IPS DF 4.7 (cell line): ENCODE results near the gene TAF10.

Experiments
- DNase-seq: peaks from one replicate; pipeline ENCODE4 v3.0.0-alpha.2; 2013; ENCODE audit warnings: low spot score; ENCODE audit errors: extremely low read depth

The TAF10 gene

DNA sequence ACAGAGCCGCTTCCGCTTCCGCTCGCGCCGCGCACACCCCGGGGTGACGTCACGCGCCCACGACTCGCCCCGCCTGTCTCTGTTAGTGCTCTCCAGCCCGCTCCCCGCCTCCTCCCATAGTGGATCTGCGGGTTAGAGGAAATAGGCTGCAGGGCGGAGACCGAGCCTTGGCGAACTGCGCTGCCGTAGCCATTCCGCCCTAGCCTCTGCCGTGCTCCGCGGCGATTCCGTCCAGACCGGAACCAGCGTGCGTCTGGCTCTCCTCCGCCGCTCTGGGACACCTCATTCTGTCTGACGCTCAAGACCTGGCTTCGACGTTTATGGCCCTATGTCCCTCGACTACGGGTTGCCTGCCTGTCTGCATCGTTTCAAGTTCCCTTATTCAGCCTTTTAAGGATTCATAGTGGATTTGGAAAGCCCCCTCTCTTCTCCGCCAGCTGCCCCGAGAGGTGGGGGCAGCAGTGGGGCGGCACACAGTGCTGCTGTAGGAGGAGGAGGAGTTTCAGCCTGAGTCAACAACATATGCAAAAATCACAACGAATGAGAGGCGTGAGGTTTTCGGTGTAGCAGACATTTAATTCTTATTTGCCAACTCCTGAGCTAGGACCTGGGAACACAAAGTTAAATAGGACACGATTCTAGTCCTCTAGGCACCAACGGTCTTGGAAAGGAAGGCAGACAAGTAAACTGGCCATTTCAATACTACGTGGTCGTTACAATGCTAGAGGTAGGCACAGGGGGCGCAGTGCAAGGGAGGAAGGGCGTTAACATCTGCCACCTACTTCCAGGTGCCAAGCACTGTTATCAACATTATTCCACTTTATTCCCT lies at the start of gene TAF10:
Gene TAF10, minus strand, starts transcription at position 4 of the 829 bp plus-strand sequence. CDS start 27 bp downstream, outside the sequence.
- DNase-seq: no peak

DNA sequence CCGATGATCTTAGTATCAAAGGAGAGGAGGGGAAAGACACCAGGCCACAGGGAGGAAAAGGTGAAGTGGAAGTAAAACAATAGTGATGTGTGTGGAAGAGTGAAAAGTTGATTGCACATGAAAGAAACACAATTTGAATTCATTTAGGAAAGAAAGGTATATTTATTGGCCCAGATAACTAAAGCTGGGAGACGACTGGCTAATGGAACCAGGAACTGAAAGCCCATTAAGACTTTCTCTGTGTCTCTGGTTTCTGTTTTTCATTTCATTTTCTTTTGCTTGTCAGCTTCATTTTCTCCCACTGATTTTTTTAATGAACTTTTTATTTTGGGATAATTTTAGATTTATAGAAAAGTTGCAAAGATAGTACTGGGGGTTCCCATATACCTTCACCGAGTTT lies 48.7 kb upstream of the TAF10 start:
- DNase-seq: no peak

DNA sequence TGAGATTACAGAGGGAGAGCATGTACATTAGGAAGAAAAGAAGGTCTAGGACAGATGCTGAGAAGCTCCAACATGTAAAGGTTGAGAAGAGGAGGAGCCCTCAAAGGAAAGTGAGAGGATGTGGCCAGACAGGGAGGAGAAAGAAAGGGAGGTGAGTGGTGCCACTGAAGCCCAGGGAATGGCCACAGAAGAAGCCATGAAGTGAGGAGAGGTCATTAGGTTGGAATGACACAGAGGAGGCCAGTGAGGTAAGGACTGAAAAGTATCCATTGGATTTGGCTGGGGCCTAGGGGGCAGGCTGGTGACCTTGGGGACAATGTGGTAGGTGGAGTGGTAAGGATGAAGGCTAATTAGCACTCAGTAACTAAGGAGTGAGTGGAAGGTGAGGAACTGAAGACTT lies 46.6 kb upstream of the TAF10 start:
- no peak for DNase-seq

DNA sequence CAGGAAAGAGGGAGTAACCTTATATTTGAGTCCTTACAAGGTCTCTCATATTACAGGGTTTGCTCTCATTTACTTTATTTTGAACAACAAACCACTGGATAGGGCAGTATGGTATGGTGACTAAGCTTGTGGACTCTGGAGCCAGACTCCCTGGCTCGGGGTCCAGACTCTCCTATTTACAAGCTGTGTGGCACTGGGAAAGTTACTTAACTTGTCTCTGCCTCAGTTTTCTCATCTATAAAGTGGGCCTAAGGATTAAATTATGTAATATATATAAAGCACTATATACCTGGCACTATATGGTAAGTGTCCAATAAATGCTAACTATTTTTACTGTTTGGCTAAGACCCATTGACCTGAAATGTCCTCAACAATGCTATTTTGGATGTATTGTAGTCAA lies 45.3 kb upstream of the TAF10 start:
- no peak for DNase-seq

DNA sequence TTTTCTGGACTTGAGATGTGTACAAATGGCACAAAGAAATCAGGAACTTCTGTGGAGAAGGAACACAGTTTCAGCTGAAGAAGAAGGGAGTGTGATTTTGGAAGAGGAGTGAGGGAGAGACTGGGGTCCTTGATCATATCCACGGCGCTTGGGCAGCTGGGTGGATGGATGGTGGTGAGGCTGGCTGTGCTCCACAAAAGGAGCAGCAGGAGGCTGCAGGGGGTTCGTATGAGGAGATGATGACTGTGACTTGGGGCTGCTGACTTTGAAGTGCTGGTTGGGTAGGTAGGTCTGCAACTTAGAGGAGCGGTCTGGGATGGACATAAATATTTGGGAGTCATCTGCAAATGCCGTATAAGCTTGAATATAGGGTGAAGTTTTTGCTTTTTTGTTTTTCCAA lies 44.9 kb upstream of the TAF10 start:
- no peak for DNase-seq

DNA sequence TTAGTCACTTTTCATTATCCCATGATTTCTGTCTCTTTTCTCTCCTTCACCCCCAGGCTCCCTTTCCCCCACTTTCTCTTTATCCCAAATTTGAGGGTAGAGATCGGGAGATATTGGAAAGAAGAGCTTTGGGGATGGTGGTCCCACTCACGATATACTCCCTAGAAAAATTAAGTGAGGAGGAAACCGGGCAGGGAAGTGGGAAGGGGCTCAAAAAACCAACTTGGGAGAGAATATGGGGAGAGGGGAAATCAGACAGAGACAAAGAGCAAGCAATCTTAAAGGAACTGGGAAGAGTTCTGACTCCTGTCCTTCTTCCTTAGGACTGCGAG lies 44.5 kb upstream of the TAF10 start:
- DNase-seq: no peak

DNA sequence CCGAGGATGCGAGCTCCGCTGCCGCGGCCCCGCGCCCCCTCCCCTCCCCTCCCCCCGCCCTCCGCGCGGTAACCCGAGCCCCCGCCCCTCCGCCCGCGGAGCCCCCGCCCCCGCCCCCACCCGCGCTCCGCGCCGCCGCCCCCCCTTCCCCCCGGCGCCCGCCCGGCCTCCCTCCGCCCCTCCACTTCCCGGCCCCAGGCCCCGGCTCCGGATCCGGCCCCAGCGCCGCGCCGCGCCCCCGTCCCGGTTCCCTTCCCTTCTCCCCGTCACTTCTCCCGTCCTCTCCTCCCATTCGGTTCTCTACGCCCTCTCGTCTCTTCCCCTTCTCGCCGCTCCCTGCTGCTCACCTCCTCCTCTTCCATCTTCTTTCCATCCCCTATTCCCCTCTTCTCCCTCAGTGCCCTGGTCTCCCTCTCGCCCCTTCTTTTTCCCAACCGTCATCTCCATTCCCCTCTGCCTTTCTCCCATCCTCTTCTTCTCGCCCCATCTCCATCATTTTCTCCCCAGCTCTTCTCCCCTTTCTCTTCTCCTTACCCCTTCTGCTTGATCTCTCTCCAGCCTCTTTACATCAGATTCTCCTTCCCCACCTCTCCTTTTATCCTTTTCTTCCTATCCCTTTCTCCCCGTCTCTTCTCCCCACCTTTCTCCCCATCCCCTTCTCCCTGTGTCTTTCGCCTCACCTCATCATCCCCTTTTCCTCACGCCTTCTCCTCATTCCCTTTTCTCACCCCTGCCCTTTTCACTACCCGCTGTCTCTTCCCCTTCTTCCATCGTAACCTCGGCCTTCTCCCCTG lies 44.0 kb upstream of the TAF10 start, which contains the start of gene DCHS1:
Gene DCHS1, minus strand, starts transcription at position 20 of the 794 bp plus-strand sequence. CDS start 14,196 bp downstream, outside the sequence.
- no peak for DNase-seq

DNA sequence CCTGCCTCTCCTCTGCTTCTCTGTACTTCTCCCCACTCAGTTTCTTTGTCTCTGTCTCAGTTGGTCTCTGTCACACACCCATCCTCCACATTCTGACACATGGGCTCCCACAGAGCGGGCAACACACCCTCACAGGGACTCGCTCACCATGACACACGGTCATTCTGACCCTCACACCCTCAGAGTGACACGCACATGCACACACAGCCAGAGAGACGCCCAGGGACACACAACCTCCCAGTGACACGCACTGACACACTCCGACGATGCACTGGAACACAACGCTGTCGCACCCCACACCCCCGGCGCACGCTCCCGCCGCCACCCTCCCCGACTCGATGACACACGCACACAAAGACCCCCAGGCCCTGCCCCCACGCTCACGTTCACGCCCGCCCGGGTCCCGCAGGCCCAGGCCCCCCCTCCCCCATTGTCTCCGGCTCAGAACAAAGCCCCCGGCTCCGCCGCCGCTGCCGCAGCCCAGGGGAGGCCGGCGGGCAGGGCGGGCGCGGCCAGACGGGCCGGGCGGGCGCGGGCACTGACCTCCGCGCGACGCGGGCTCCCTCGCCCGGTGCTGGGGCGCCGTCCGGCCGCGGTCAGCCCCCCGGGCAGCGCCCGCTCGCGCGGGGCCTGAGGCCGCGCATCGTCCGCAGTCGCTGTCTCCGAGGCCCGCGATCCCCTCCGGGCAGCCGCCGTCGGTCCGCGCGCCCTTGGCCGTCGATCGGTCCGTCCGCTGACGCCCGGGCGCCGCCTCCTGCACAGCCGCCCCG lies 43.2 kb upstream of the TAF10 start:
- no peak for DNase-seq

DNA sequence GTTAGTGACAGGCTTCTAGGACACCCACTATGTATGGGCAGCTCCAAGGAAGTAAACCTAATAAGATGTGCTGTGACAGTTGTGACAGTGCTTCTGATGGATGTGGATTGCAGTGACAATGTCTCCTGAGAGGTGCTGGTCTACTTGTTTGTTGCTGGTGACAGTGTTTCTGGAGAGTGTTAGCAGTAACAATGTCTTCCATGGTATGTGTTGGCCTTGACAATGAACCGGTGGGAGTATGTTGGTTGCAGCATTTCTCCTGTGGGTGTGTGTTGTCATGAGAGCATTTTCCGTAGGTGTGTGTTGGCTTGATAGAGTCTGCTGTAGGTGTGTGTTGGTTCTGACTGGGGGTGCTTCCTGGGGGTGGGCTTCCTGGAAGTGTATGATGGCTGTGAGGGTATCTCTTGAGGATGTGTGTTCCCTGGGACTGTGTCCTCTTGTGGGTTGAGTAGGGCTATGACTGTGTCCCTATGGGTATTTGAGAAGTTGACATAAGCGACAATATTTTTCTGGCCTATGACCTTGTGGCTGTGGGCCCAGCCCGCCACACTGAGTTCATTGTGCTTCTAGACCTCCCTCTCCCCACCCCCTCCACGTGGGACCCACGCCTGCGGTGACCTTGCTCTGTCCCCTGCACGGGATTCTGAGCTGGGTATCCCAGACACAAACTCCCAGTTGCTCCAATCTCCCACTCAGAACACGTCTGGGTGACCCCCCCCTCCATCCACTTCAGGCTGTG lies 42.4 kb upstream of the TAF10 start:
- DNase-seq: no peak

DNA sequence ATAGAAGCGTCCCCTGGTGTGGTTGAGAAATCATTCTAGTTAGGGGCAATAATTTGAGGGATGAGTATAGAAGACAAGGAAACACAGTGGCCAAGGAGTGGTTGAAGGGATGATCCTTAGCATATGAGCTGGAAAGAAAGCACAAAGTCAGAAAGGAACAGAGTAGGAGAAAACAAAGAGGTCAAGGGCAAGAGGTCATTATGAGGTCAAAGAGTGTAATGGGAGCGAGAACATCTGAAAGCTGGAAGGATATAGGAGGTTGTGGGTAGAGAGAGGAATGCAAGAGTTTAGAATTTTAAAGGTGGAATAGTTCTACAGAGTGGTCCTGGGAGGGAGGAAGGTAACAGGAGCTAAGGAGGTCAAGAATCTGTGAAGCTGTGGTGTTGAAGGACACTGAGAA lies 41.6 kb upstream of the TAF10 start:
- DNase-seq: no peak

DNA sequence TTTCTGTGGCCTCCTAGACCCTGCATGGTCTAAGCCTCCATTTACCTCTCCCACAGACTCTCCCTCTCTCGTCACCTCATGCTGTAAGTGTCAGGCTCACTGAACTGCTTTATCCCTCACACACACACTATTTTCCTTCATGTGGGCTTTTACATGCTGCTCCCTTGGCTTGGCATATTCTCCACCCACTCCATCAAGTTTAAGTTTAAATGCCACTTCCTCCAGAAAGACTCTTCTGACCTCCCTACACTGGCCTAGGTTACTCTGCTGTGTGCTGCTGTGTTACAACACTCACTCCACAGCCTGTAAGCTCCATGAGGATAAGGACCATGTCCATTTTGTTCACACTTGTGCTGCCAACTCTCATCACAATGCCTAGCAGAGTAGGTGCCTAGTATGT lies 41.1 kb upstream of the TAF10 start:
- DNase-seq: no peak

DNA sequence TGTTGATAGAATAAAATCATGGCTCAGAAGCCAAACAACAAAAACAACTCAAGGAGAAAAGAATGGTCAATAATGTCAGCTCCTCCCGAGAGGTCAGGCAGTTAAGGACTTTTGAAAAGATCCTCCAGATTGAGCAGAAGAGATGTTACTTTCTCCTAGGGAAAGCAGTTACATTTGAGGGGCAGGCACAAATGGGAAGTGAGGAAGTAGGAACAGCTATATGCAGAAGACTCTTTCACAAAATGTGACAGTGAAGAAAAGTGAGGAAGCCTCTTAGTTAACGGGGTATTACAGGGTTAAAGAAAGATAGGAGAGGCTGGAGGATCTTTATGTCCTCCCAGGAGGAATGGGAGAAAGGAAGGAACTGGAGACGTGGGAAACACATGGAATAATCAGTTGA lies 40.2 kb upstream of the TAF10 start:
- no peak for DNase-seq

DNA sequence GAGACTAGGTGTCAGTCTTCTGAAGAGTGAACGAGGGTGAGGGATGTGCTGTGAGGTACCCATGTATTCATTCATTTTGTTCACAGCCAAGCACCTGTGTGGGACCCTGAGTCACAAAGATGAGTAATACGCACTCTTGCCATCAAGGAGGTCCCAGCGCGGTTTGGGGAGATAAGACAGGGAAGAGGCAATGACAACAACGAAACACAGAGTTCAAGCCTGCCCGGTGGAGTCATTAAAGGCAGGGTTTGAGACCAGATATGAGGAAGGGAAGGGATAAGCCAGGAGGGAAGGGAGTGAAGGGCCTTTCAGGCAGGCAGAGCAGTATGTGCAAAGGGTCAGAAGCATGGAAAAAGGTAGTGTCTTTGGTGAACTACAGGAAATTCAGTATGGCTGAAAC lies 39.0 kb upstream of the TAF10 start:
- no peak for DNase-seq

DNA sequence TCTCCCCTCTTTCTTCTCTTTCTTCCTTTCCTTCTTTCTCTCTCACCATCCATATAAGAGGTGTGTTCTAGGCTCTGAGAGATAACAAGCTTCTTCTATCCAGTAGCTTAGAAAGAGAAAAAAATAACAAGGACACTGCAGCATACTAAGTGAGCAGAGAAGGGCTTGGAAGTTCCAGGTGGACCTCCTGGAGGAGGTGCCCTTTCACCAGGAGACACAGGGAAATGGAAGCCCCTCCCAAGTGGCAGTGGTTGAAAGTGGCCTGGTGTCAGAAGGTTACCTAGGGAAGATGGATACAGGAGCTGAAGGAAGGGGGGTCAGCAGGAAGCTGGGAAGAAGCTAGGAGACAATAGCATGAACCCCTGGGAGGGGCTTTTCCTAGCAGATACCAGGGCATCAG lies 38.1 kb upstream of the TAF10 start:
- DNase-seq: no peak

DNA sequence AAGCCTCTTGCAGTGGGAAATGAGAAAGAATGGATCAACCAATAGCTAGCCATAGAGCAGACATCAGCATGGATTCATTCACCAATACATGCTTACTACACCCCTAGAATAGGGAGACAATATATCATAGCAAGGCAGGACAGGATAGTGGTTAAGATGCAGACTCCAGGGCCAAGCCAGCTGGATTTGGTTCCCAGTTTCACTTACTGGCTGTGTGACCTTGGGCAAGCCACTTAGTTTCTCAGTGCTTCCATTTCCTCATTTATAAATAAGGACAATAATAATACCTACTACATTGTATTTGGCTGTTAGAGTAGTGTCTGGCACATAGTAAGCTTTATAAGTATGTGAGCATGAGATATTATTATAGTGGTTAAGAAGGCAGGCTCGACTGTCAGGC lies 36.5 kb upstream of the TAF10 start:
- DNase-seq: no peak

DNA sequence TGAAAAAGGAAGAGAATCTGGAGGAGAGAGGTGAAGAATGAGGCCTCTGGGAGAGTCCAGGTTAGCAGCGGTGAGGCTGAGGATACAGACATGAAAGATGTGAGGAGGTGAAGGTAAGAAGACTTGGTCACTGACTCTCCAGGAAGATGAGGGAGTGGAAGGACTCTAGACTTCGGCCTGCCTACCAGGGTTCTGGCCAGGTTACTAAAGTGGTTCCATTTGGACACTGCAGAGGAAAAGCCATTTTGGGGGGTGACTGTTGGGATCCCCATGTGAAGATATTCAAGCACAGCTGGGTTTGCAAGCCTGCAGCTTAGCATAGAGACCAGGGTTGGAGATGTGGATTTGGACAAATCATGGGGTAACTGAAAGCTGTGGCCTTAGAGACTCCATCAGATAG lies 35.8 kb upstream of the TAF10 start:
- no peak for DNase-seq

DNA sequence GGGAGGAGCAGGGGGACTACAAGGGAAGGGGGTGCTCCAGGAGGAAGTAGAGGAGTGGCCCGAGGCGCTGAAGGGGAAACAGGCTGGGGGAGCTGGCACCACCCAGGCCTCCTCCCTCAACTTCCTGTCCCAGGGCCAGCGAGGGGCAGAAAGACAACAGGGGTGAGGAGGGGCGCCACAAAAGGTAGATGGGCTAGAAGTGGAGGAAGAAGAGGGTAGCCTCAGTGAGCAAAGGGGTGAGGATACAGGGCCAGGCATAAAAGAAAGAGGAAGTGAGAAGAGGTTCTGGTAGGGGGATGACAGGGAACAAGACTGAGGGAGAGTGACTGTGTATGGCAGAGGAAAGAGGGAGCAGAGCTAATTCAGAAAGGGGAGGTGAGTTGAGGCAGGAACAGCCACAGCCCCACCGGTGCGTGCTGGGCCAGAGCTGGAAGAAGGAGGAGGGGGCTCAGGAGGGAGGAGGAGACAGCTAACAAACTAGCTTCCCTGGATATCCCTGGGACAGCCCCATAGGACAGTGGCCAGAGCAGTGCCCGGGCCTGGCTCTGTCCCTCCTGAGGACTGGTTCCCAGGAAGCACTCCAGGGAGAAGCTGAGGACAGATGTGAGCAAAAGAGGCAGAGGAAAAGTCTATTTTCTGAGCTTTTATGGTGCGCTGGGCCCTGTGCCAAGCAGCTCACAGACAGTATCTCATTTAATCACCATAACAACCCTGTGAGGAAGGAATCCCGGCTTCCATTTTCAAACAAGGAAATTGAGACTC lies 35.1 kb upstream of the TAF10 start:
- no peak for DNase-seq

DNA sequence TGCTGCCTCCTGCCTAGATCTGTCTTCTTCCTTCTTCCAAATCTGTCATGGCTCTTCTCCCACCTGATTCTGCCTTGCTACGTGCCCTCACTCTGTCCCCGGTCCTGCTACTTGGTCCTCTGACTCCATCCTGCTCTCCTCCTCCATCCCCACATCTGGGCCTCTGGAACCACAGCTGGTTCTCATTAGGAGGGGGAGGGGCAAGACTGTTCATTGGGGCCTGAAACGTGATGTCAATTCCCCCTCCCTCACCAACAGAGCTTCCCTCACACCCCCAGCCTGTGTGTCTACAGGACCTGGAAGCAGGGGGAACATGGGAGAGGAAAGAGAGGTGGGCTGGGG lies 34.5 kb upstream of the TAF10 start:
- DNase-seq: no peak

DNA sequence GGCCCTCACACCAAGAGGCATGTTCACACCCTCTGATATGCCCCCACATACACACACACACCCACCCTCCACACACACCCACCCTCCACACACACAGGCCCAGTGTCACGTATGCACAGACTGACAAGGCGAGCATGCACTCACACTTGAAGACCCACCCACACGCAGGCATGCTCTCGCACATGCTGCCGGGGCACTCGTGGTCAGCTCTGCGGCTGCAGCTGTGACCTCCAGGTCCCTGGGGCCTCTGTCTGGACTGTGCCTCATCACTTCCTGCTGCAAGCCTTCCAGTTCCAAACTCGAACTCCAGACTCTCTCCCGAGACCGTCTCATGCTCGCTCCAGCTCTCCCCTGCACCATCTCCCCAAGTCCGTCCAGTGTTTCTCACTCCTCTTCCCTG lies 34.1 kb upstream of the TAF10 start:
- DNase-seq: no peak

DNA sequence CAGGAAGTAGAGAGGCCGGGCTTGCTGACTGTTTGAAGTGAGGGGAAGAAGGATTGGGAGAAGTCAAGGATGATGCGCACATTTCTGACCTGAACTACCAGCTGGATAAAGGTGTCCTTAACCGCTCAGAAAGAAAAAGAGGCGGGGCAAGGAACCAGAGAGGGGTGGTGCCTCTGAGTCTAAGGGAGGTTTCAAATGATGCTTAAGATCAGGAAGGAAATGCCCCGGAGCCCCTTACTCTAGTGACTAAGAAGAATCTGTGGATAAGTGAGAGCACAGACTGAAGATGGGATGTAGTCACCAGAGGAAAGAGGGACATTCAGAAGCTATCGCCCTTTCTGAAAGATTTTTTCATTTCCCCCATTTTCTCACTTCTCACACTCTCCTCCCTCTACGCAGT lies 30.9 kb upstream of the TAF10 start:
- DNase-seq: no peak
